GM11168 (cell line): Measurements from ENCODE around the gene RALGDS.
"Not testable (repeated sequence)": the region's sequence is repeated elsewhere in the genome, so short reads cannot be mapped to it uniquely, and the experiment has no call there.

ENCODE experiments used
- in situ Hi-C: fragments of 300-500 bp; cut with MboI; formaldehyde crosslinking; loops from one replicate; pipeline ENCODE4 v1.12.0; 2022; ENCODE audit warnings: low sequenced_read_pairs; ENCODE audit not compliant: unreplicated experiment

RALGDS gene

DNA sequence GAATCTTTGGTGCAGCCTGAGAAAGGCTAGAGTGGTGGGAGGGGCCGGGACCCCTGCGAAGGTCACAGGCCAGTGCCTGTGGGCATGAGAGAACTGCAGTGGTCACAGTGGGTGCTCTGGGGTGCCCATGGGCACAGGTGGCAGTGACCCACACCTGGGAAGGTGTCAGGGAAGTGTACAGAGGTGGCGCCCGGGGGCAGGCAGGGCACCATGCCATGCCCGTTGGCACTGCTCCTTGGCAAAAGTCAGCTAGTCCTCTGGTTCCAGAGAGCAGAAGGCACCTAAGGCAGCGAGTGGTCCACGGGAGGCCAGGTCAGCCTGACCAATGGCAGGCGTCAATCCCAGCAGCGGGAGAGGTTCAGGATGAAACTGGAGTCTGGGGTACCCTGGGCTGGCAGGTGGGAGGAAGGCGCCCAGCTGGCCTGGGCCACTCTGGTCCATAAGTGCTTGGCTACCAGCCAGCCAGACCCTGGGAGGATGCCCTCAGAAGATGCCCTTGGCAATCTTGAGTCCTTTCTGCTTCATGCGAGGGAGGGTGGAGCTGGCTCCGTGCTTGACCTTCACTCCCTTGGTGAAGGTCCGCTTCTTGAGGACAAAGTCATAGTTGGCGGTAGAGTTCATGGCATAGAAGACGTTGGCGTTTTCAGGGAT lies 22.8 kb downstream of the RALGDS start:
- in situ Hi-C loops, result no loop called here

DNA sequence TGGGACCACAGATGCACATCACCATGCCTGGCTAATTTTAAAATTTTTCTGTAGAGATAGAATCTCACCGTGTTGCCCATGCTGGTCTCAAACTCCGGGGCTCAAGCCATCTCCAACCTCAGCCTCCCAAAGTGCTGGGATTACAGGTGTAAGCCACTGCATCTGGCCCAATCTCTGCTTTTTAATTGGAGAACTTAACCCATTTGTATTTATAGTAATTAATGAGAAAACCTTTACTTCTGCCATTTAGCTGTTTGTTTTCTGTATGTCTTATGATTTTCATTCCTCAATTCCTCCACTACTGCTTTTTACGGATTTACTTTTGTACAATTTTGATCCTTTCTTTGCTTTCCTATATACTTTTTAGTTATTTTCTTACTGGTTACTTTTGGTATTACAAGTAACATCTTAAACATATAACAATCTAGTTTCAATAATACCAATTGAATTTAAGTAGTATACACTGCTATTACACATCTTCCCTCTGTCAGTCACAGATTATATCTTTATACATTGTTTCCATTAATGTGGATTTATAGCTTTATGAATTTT lies 26.1 kb downstream of the RALGDS start:
- in situ Hi-C loops, result no loop called here

DNA sequence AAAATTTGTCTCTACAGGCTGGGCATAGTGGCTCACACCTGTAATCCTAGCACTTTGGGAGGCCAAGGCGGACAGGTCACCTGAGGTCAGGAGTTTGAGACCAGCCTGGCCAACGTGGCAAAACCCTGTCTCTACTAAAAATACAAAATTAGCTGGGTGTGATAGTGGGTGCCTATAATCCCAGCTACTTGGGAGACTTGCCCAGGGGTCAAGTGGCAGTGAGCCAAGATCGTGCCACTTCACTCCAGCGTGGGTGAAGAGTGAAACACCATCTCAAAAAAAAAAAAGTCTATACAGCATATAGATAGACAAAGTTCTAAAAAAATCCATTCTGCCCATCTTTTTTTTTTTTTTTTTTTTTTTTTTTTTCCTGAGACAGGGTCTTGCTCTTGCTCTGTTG lies 26.7 kb downstream of the RALGDS start:
- in situ Hi-C loops, result not testable (repeated sequence)

DNA sequence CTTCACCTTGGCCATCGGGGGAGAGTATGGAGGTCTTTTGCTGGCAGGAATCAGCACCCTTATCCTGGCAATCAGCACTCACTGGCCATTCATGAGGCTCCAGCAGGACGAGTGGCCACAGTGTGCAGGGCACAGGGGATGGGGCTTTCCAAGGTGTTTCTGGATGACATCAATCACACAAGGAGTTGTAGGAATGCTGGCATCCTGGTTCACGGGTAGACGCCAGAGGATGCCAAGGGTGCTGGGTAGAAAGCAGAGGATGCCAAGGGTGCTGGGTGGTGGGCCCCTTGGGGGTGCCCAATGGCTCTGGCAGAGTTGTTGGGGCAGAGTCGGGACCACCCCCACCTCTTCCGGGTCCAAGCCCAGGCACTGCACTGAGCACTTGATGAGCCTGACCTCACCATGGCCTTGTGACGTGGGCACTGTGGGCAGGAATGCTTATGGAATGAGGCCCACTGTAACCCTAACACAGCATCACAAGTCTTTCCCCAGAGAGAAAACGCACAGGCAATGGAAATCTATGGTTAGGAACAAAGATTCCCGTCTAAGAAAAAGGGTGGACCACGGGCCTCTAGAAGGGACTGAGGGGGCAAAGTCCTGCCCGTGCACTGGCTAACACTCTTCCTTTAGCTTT lies 30.2 kb downstream of the RALGDS start:
- in situ Hi-C loops, result no loop called here

DNA sequence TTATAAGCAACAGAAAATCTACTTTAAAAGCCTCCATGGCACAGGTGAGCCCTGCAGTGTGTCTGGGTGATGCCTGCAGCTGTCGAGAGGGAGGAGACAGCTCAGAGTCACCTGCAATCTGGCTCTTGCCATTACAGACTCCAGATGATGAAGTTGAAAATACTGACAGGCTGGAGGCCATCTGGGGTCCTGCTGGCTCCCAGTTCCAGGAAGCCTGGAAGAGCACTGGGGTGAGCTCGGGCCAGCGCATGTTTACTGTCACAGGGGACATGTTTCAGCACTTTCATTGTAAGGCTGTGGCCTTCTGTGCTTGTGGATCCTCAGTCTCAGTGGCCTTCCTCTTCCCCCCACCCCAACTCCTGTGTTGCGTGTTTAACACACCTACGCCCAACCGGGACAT lies 30.9 kb downstream of the RALGDS start:
- in situ Hi-C loops, result no loop called here

DNA sequence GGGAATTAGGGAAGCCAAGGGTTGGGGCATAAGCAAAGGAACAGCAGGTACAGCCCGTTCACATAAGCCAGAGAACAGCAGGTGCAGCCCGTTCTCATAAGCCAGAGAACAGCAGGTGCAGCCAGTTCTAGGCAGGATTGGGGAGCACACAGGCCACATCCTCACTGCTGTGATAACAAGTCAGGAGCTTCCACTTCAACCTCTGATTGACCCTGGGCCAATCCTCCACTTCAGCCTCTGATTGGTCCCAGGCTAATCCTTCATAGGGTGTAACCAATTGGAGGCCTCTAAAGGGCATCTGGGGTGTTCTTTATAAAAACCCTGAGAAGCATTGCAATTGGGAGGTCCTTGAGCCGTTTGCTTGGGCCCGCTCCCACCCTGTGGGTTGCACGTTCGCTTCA lies 31.8 kb downstream of the RALGDS start:
- in situ Hi-C loops, result no loop called here

DNA sequence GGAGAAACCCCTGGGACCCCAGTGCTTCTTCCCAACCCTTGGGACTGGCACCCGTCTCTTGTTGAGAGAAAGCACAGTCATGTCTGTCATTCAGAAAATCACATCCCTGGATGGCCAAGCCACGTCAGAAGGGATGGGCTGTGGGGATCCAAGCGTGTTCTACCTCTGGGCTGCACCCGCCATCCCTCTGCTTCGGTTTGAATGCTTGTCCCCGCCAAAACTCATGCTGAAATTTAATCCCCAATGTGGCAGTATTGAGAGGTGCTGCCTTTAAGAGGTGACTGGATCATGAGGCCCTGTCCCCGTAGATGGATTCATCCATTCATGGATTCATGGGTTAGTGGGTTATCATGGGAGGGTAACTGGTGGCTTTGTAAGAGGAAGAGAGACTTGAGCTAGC lies 32.3 kb downstream of the RALGDS start:
- in situ Hi-C loops, result no loop called here

DNA sequence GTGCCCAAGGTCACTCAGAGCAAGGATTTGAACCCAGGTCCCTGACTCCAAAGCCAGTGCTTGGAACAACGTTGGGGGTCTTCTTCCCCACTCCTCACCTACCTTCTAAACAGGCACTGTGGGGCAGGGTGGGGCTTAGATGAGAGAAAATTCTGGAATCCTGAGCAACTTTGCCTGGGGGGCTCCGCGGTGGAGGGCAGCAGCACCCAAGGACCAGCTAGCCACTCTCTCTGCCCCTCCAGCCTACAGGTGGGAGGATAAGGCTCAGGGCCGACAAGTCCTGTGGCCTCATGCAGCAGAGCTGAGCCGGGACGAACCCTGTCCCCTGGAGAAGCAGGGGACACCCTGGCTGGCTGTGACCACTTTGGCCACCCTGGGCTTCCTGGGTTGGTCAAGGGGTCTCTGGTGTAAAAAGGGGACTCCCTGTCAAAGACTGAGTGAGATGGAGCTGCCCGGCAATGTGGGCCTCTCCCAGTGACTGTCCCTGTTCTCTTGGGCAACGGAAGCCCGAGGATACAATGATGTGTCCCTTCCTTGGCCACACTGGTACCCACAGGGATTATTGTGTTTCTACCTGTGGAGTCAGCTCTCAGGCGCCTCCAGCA lies 32.8 kb downstream of the RALGDS start:
- in situ Hi-C loops, result no loop called here

DNA sequence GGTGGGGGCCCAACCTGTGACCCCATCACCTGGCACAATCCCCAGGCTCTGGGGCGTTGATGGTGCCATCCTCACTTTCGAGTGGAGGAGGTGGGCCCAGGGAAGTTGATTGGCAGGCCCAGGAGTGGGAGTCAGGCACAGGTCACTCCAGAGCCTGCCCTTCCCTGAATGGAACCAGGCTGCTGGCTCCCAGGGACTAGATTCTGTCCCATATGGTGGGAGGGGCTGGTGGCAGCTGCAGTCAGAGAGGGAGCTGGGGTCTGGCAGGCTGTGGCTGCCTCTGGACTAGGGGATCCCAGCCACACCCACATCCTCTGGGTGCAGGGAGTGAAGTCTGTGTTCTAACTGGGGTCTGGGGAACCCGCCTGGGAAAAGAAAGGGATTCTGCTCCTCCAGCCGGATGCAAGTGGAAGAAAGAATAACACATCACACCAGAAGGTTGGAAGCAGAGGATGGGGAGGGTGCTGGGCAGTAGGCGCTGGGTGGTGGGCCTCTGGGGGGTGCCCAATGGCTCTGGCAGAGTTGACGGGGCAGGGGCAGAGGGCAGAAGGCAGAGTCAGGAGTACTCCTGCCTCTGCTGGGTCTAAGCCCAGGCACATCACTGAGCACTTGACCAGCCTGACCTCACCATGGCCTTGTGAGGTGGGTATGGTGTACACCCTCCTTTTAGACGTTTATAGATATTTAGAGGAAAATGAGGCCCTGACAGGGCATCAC lies 33.5 kb downstream of the RALGDS start:
- in situ Hi-C loops, result no loop called here

DNA sequence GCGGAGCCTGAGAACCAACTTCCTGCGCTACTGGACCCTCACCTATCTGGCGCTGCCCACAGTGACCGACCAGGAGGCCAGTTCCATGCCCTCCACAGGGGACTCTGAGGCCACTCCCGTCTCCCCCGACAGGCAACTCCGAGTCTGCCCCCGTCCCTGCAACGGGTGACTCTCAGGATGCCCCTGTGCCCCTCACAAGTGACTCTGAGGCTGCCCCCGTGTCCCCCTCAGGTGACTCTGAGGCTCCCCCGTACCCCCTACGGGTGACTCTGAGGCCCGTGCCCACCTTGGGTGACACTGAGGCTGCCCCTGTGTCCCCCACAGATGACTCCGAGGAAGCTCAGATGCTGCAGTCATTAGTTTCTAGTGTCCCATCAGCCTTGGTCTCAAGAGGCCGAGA lies 34.1 kb downstream of the RALGDS start:
- in situ Hi-C loops, result no loop called here

DNA sequence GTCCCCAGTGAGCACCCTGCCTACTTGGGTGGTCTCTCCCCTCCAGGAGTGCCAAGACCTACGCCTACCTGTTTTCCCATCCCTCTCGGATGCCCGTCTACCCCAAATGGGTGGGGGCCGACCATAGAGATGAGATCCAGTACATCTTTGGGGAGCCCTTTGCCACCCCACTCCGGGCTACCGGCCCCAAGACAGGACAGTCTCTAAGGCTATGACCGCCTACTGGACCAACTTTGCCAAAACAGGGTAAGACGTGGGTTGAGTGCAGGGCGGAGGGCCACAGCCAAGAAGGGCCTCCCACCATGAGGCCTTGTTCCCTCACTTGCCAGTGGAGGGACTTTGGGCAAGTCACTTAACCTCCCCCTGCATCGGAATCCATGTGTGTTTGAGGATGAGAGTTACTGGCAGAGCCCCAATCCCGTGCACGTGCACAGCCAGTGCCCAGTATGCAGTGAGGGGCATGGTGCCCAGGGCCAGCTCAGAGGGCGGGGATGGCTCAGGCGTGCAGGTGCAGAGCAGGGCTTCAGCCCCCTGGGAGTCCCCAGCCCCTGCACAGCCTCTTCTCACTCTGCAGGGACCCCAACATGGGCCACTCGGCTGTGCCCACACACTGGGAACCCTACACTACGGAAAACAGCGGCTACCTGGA lies 34.7 kb downstream of the RALGDS start:
- in situ Hi-C loops, result not testable (repeated sequence)

DNA sequence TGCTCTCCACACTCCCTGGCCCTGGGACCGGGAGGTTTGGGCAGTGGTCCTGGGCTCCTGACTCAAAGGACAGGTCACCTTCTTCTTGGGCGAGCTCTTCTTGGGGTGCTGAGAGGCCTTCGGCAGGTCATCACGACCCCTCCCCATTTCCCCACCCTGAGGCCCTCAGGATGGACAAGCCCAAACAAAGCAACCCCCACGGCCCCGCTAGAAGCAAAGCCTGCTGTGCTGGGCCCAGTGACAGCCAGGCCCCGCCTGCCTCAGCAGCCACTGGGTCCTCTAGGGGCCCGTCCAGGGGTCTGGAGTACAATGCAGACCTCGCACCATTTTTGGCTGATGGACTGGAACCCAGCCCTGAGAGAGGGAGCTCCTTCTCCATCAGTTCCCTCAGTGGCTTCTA lies 37.4 kb downstream of the RALGDS start:
- in situ Hi-C loops, result not testable (repeated sequence)

DNA sequence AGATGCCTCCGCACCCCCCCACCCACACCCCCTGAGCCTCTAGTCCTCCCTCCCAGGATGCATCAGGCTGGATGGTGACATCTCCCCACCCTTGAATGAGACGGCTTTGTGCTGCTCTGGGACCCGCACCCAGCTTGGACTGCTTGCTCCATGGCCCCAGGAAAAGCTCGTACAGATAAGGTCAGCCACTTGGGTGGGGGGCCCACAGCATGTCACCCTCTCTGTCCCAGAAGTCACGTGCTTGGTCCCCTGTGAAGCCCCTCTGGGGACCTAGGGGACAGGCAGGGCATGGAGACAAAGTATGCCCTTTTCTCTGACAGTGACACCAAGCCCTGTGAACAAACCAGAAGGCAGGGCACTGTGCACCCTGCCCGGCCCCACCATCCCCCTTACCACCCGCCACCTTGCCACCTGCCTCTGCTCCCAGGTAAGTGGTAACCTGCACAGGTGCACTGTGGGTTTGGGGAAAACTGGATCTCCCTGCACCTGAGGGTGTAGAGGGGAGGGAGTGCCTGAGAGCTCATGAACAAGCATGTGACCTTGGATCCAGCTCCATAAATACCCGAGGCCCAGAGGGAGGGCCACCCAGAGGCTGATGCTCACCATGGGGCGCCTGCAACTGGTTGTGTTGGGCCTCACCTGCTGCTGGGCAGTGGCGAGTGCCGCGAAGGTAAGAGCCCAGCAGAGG lies 38.9 kb downstream of the RALGDS start:
- in situ Hi-C loops, result not testable (repeated sequence)

DNA sequence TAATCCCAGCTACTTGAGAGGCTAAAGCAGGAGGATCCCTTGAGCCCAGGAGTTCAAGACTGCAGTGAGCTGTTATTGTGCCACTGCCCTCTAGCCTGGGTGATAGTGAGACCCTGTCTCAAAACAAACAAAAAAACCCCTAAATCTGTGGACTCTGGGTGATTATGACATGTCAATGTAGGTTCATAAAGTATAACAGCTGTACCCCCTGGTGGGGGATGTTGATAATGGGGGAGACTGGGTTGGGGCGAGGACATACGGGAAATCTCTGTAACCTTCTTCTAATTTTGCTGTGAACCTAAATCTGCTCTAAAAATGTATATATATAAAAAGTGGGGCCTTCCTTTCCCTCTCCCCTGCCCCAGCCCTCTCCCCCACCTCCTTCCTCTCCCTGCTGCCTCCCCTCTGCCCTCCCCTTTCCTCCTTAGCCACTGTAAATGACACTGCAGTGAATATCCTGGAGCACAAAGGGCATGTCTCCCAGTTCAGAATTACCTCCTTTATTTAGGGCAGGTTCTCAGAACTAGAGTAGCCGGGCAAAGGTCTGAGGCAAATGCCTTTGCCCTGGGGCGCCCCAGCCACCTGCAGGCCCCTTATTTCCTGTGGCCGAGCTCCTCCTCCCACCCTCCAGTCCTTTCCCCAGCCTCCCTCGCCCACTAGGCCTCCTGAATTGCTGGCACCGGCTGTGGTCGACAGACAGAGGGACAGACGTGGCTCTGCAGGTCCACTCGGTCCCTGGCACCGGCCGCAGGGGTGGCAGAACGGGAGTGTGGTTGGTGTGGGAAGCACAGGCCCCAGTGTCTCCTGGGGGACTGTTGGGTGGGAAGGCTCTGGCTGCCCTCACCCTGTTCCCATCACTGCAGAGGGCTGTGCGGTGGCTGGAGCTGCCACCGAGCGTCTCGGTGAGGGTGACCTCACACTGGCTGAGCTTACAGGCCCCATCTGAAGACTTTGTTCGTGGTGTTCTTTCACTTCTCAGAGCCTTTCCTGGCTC lies 40.0 kb downstream of the RALGDS start:
- in situ Hi-C loops, result not testable (repeated sequence)

DNA sequence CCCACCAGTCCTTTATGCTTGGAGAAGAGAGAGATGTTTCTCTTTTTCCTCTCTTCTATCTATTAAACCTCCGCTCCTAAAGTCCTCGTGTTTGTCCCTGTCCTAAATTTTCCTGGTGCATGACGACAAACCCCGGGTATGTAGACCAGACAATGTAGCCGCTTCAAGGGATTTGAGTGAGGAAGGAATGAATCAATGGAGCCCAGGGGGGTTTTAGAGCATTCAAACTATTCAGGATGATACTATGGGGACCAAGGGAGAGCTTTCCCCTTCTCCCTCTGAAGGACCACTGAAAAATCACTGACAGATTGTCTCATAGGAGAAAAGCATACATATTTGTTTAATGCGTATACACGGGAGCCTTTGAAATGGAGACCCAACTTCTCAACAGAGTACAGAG lies 40.9 kb downstream of the RALGDS start:
- in situ Hi-C loops, result no loop called here

DNA sequence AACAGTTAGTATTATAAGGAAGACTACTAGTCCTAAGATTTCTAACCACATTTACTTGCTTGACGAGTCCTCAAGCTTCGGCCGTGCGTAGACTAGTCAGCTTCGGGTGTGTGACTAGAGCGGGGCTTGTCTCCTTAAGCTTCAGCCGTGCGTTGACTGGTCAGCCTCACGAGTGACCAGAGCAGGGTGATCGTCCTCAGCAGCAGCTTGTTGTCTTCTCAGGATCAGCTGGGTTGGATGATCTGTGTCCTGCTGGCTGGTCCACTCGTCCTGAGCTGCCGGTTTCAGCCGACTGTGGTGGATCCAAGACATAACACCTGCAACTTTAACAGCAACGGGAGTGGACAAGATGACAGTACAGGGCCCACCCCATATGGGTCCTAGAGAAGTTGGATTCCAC lies 42.6 kb downstream of the RALGDS start:
- in situ Hi-C loops, result no loop called here

DNA sequence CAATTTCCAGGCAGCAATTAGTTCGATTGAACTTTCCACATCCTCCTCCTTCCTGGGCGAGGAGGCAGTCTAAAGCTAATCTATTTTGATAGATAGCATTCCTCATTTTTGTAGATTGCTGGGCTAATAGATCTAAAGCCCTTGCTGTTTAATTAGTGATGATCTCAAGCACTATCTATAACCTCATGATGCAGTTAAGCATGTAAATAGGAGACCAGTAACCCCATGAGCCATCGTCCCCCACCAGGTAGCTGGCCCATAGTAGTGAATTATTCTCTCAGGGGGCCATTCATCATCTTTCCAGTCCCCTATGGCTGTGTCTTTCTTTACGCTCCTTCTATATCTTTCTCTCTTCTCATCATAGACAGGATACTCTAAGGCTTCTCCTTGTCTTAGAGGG lies 44.3 kb downstream of the RALGDS start:
- in situ Hi-C loops, result no loop called here

DNA sequence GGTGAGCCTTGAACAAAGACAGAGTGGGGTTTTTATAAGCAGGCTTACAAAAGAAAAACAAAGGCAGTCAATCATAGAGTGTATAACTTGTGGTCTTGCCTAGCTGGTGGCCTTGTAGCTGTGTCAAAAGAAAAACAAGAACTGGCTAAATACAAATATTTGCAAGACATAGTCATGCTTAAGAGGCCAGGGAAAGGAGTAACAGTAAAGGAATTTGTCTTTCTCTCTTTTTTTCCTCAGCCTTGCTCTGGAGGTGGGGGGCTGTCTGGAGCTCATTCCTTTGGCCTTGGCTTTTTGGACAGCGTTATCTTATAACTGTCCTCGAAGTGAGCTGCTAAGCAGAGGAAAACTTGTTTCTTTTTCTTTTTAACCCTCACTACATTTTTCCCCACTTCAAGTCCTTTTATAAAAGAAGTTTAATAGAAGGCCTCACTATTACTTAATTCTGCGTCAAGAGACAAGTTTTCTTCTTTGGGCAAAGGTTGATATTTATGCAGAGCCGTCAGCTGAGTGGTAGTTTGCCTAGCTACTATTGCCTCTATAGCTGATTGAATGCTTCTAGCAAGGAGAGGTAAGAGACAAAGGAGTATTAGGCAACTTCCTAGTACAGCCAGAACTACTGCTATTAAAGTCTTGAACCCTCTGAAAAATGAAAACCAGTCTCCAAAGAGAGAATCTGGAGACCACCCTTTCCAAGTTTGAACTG lies 45.0 kb downstream of the RALGDS start:
- in situ Hi-C loops, result no loop called here
